HL-60 (cell line): ENCODE results near the gene IL25.

ENCODE experiments used
- POLR2AphosphoS5 ChIP-seq: IDR thresholded peaks from 2 replicates; pipeline ENCODE4 v1.6.1; 2012; ENCODE audit warnings: low read depth
- TF ChIP-seq, protein P1 (sequence below): IDR thresholded peaks from one replicate; pipeline ENCODE4 v1.5.1; 2011; ENCODE audit warnings: low read length, control low read depth, inconsistent platforms; ENCODE audit not compliant: insufficient read depth

DNA sequence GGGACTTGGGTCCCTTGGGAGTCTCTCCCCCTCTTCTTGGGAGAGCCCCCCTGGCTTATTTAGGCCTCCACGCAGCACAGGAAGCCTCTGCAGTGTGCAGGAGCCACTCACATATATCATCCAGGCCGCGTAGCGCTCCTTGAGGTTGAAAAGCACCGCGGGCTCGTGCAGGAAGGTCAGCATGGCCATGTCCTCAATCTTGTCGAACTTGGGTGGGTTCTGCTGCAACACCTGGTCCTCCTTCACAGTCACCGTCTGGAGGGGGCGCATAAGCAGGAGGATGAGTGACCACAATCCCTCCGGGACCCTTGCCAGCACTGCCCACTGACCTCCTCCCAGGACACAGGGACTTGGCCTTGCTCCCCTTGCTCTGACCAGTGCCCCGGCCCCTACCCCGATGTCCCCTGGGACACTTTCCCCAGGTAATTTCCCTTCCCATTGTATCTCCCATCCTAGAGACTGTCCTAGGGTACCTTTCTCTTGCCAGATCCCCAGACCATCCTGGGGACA is 33.0 kb downstream of the IL25 start:
- TF ChIP-seq, protein P1, sequence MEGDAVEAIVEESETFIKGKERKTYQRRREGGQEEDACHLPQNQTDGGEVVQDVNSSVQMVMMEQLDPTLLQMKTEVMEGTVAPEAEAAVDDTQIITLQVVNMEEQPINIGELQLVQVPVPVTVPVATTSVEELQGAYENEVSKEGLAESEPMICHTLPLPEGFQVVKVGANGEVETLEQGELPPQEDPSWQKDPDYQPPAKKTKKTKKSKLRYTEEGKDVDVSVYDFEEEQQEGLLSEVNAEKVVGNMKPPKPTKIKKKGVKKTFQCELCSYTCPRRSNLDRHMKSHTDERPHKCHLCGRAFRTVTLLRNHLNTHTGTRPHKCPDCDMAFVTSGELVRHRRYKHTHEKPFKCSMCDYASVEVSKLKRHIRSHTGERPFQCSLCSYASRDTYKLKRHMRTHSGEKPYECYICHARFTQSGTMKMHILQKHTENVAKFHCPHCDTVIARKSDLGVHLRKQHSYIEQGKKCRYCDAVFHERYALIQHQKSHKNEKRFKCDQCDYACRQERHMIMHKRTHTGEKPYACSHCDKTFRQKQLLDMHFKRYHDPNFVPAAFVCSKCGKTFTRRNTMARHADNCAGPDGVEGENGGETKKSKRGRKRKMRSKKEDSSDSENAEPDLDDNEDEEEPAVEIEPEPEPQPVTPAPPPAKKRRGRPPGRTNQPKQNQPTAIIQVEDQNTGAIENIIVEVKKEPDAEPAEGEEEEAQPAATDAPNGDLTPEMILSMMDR: no peak
- TF ChIP-seq POLR2AphosphoS5: no peak
